SK-N-SH (cell line): ENCODE data around the gene GPR37L1. TPM values are rescaled to one million over a fixed set of nuclear protein-coding genes. Genes with fewer than 3 reads are reported as not detected.

ENCODE experiments used
- CTCF ChIA-PET: fragments of 300-600, 350-600 bp; formaldehyde crosslinking; extraction: SDS; loops from one replicate; lab custom pipeline; 2021; lab: Yijun Ruan, JAX
- POLR2A ChIA-PET: fragments of 350-600 bp; sonication (Branson Sonifier 250); formaldehyde crosslinking; extraction: SDS; loops from one replicate; lab custom pipeline; 2020; ENCODE audit warnings: antibody characterized with exemption, inconsistent platforms; lab: Yijun Ruan, JAX
- DNase-seq: peaks from one replicate; pipeline ENCODE4 v3.0.0; 2012
- H2AFZ ChIP-seq: fragments of 200-600 bp; sonication (generic); 2 replicates; pipeline ENCODE4 v1.8.1; 2016; ENCODE audit warnings: antibody characterized with exemption, mild to moderate bottlenecking, low read depth
- H3F3A ChIP-seq: fragments of 200-600 bp; sonication (generic); replicated peaks from 2 replicates; pipeline ENCODE3; 2016; ENCODE audit warnings: antibody characterized with exemption, mild to moderate bottlenecking; ENCODE audit not compliant: insufficient read depth
- H3K27ac ChIP-seq, 2 experiments: fragments of 200-500 bp in 1 of 2; fragments of 200-600 bp in 1 of 2; sonication (Bioruptor generic) in 1 of 2; sonication (generic), shearing (Covaris generic) in 1 of 2; 2 replicates each; pipeline versions ENCODE4 v1.5.1 to v1.6.1; 2014 to 2016; ENCODE audit warnings: low read depth in 2 of 2, inconsistent platforms in 1 of 2, low read length in 1 of 2, mild to moderate bottlenecking in 1 of 2, mixed read lengths in 1 of 2
- H3K27me3 ChIP-seq: fragments of 200-600 bp; sonication (generic), shearing (Covaris generic); 2 replicates; pipeline ENCODE4 v1.6.1; 2016; ENCODE audit warnings: mixed run types; ENCODE audit not compliant: insufficient read depth
- H3K36me3 ChIP-seq, 2 experiments: fragments of 200-500 bp in 1 of 2; fragments of 200-600 bp in 1 of 2; sonication (Bioruptor generic) in 1 of 2; sonication (generic) in 1 of 2; replicated peaks in 1 of 2; 2 replicates each; pipeline versions ENCODE3 to v1.5.1; 2014 to 2016; ENCODE audit warnings: low read length in 1 of 2, mild to moderate bottlenecking in 1 of 2; ENCODE audit not compliant: insufficient read depth in 2 of 2, control insufficient read depth in 1 of 2
- H3K4me1 ChIP-seq, 2 experiments: fragments of 200-500 bp in 1 of 2; fragments of 200-600 bp in 1 of 2; sonication (Bioruptor generic) in 1 of 2; sonication (generic), shearing (Covaris generic) in 1 of 2; 2 replicates each; pipeline versions ENCODE4 v1.5.1 to v1.6.1; 2014 to 2016; ENCODE audit warnings: low read depth in 1 of 2, low read length in 1 of 2, mixed run types in 1 of 2; ENCODE audit not compliant: insufficient read depth in 2 of 2, control insufficient read depth in 1 of 2
- H3K4me2 ChIP-seq: fragments of 200-600 bp; sonication (generic), shearing (Covaris generic); 2 replicates; pipeline ENCODE4 v1.6.1; 2017; ENCODE audit warnings: mixed run types
- H3K4me3 ChIP-seq, 2 experiments: fragments of 200-500 bp in 1 of 2; fragments of 200-600 bp in 1 of 2; sonication (Bioruptor generic) in 1 of 2; sonication (generic), shearing (Covaris generic) in 1 of 2; 2 replicates each; pipeline versions ENCODE4 v1.5.1 to v1.8.1; 2014 to 2016; ENCODE audit warnings: low read depth in 2 of 2, inconsistent platforms in 1 of 2, low read length in 1 of 2, mild to moderate bottlenecking in 1 of 2, mixed read lengths in 1 of 2, moderate library complexity in 1 of 2
- H3K79me2 ChIP-seq: fragments of 200-600 bp; sonication (generic); 2 replicates; pipeline ENCODE4 v1.8.1; 2017; ENCODE audit warnings: mild to moderate bottlenecking; ENCODE audit not compliant: insufficient read depth
- H3K9ac ChIP-seq: fragments of 200-600 bp; sonication (generic); 2 replicates; pipeline ENCODE4 v1.6.1; 2017; ENCODE audit warnings: mixed run types
- H3K9me2 ChIP-seq: fragments of 200-600 bp; sonication (generic); 2 replicates; pipeline ENCODE4 v1.6.1; 2017; ENCODE audit warnings: mixed run types
- H3K9me3 ChIP-seq: fragments of 200-600 bp; sonication (generic); 2 replicates; pipeline ENCODE4 v1.6.1; 2017; ENCODE audit warnings: mixed run types, mild to moderate bottlenecking, moderate library complexity
- H4K20me1 ChIP-seq: fragments of 200-600 bp; sonication (generic); 2 replicates; pipeline ENCODE4 v1.6.1; 2017; ENCODE audit warnings: mild to moderate bottlenecking, mixed run types; ENCODE audit not compliant: insufficient read depth
- CTCF ChIP-seq: fragments of 200-600 bp; sonication (generic); IDR thresholded peaks from 2 replicates; pipeline ENCODE4 v1.6.1; 2017; ENCODE audit warnings: antibody characterized with exemption, mild to moderate bottlenecking, moderate library complexity
- EP300 ChIP-seq, 2 experiments: IDR thresholded peaks; 2 replicates each; pipeline versions ENCODE4 v1.4.0 to v1.6.1; 2012; ENCODE audit warnings: borderline replicate concordance in 1 of 2, low read depth in 1 of 2, low read length in 1 of 2
- EZH2phosphoT487 ChIP-seq: fragments of 200-600 bp; sonication (generic); IDR thresholded peaks from 2 replicates; pipeline ENCODE4 v1.6.1; 2017; ENCODE audit warnings: low read depth, mixed run types, mild to moderate bottlenecking, antibody characterized with exemption, moderate library complexity, borderline replicate concordance
- FOXJ3 ChIP-seq: sonication (generic); formaldehyde crosslinking; IDR thresholded peaks from 2 replicates; pipeline ENCODE4 v1.5.1; 2020; ENCODE audit warnings: mild to moderate bottlenecking, missing genetic modification reagents
- GABPA ChIP-seq: IDR thresholded peaks from 2 replicates; pipeline ENCODE4 v1.4.0; 2012; ENCODE audit warnings: low read depth, mild to moderate bottlenecking
- GATA2 ChIP-seq: sonication (generic); formaldehyde crosslinking; IDR thresholded peaks from 2 replicates; pipeline ENCODE4 v1.5.0; 2020; ENCODE audit warnings: mild to moderate bottlenecking, missing genetic modification reagents
- IRF3 ChIP-seq: fragments of 150-350 bp; IDR thresholded peaks from 2 replicates; pipeline ENCODE4 v1.6.1; 2016; ENCODE audit warnings: mild to moderate bottlenecking, low read depth, low read length
- JUND ChIP-seq: IDR thresholded peaks from 2 replicates; pipeline ENCODE4 v1.4.0; 2012
- MAX ChIP-seq: IDR thresholded peaks from 2 replicates; pipeline ENCODE4 v1.4.0; 2012; ENCODE audit warnings: low read depth
- MEF2A ChIP-seq: IDR thresholded peaks from 2 replicates; pipeline ENCODE4 v1.4.0; 2012; ENCODE audit warnings: low read depth, borderline replicate concordance
- MXI1 ChIP-seq: IDR thresholded peaks from 2 replicates; pipeline ENCODE4 v1.6.1; 2012; ENCODE audit warnings: mild to moderate bottlenecking, low read depth, low read length, improper control_type of control experiment
- NRF1 ChIP-seq: IDR thresholded peaks from 2 replicates; pipeline ENCODE4 v1.6.1; 2012; ENCODE audit warnings: low read depth, mild to moderate bottlenecking, low read length
- PBX3 ChIP-seq: IDR thresholded peaks from 2 replicates; pipeline ENCODE4; 2012
- POLR2AphosphoS5 ChIP-seq: IDR thresholded peaks from 2 replicates; pipeline ENCODE4 v1.6.1; 2012; ENCODE audit warnings: low read depth, low read length
- RCOR1 ChIP-seq: fragments of 150-350 bp; IDR thresholded peaks from 2 replicates; pipeline ENCODE4 v1.6.1; 2017; ENCODE audit warnings: antibody characterized with exemption, low read length
- SIN3A ChIP-seq: IDR thresholded peaks from 2 replicates; pipeline ENCODE4 v1.6.1; 2012; ENCODE audit warnings: low read depth, mild to moderate bottlenecking, low read length, moderate library complexity, borderline replicate concordance
- TAF1 ChIP-seq: IDR thresholded peaks from 2 replicates; pipeline ENCODE4 v1.6.1; 2012; ENCODE audit warnings: low read depth, mild to moderate bottlenecking, low read length, moderate library complexity, borderline replicate concordance
- YY1 ChIP-seq: IDR thresholded peaks from 2 replicates; pipeline ENCODE4 v1.4.0; 2012; ENCODE audit warnings: low read depth, mild to moderate bottlenecking
- ZBTB33 ChIP-seq: IDR thresholded peaks from 2 replicates; pipeline ENCODE4 v1.4.0; 2012; ENCODE audit warnings: low read depth, borderline replicate concordance
- WGBS: methylation state at CpG from one replicate; pipeline ENCODE4 v1.1.6; 2017; ENCODE audit warnings: low lambda C conversion rate; 5-methylcytosine and 5-hydroxymethylcytosine counted together
- polyA plus RNA-seq, 3 experiments: library from polyadenylated mRNA; depleted of rRNA; stranded (reverse); fragments of >200 nt; gene quantifications; 2 replicates each; pipeline ENCODE4 v1.2.3, GENCODE V29; 2012

The GPR37L1 gene
- polyA plus RNA-seq, 1 of the 3 experiments (the other 2 are of a cell fraction) = not detected

- H3K4me3 ChIP-seq = no peak overlapping the region
- no peaks in the 10 kb centered on the region for H3K9me2 ChIP-seq
- H3K27me3 ChIP-seq = no peaks in the 10 kb centered on the region
- POLR2A ChIA-PET = no interaction called here
- H3K36me3 ChIP-seq = no peaks in the 10 kb centered on the region
- DNase-seq = no peak
- TF ChIP-seq EZH2phosphoT487 (no peak), JUND (no peak), MAX (no peak), MEF2A (no peak), SIN3A (no peak), EP300 (IDR thresholded peaks at IDR 0.05; ENCODE audit: borderline replicate concordance in 1 of 2, low read depth in 1 of 2, low read length in 1 of 2) (no peak), PBX3 (no peak), YY1 (no peak), GATA2 (CRISPR knock-in tag) (no peak), ZBTB33 (no peak), RCOR1 (no peak), IRF3 (no peak), CTCF (no peak), GABPA (no peak), TAF1 (no peak), FOXJ3 (CRISPR knock-in tag) (no peak), POLR2AphosphoS5 (no peak), MXI1 (no peak), NRF1 (no peak)
- CTCF ChIA-PET = interaction anchor here (0.6 to 12.0 kb wide), 4 partner anchors 9 to 120 kb away, joined by 3 to 411 read pairs (median 4); partner anchors contain the start of gene ELF3
- no peak overlapping the region for H3K4me2 ChIP-seq
- H2AFZ ChIP-seq = no peak overlapping the region
- WGBS = 85% methylated on average over 8 of the region's 8 CpGs
- H3K9ac ChIP-seq = no peak overlapping the region
- H3K9me3 ChIP-seq = no peaks in the 10 kb centered on the region
- H3K4me1 ChIP-seq = peaks cover 0 to 16% of the 10 kb centered on the region in 2 experiments; a peak in 1 of 4 replicates
- H4K20me1 ChIP-seq = no peaks in the 10 kb centered on the region
- no peaks in the 10 kb centered on the region for H3K79me2 ChIP-seq
- H3F3A ChIP-seq = peaks cover 3% of the 10 kb centered on the region
- H3K27ac ChIP-seq = no peak overlapping the region
Measured at GRCh38 chr1:202125611-202126010, 2.9 kb downstream of the GPR37L1 start.
